Endothelial cell of hepatic sinusoid (primary cell): ENCODE data around the gene HOXB7.

ENCODE experiments used
- in situ Hi-C: cut with HindIII; loops from 2 replicates; pipeline ENCODE4 v1.10.0; 2017; ENCODE audit warnings: low sequenced_read_pairs

HOXB7 gene

GRCh38 chr17:48624544-48625494 is 14.0 kb upstream of the HOXB7 start:
- in situ Hi-C loops, result loop anchor here (5.0 kb wide), 1 partner anchor 92 kb away; no protein-coding TSS in a partner anchor

- in situ Hi-C loops, result loop anchor here (5.0 kb wide), 1 partner anchor 93 kb away; no protein-coding TSS in a partner anchor
Measured at GRCh38 chr17:48624118-48624517, 13.3 kb upstream of the HOXB7 start.

DNA sequence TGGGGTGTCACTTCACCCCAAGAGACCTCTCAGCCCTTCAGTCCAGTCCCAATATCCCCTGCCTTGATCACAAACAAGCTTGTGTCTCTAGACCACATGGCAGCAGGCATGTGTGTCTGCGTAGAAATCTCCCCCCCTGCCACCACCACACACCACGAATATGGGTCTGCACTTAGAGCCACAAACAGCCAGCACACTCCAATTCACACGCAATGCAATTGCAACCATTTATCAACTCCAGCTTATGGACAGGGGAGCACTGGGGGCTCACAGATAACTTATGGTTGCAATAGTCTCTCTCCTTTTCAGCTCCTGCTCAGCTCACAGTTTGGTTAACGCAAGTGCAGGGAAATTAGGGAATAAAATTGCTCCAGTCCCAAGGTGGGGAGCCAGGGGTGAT is 12.8 kb upstream of the HOXB7 start:
- in situ Hi-C loops, result loop anchor here (5.0 kb wide), 1 partner anchor 94 kb away; no protein-coding TSS in a partner anchor

- in situ Hi-C loops, result loop anchor here (5.0 kb wide), 1 partner anchor 94 kb away; no protein-coding TSS in a partner anchor
Measured at GRCh38 chr17:48622857-48623256, 12.0 kb upstream of the HOXB7 start.

GRCh38 chr17:48621410-48622392 is 10.9 kb upstream of the HOXB7 start:
- in situ Hi-C loops, result loop anchor here (5.0 kb wide), 1 partner anchor 96 kb away; no protein-coding TSS in a partner anchor

DNA sequence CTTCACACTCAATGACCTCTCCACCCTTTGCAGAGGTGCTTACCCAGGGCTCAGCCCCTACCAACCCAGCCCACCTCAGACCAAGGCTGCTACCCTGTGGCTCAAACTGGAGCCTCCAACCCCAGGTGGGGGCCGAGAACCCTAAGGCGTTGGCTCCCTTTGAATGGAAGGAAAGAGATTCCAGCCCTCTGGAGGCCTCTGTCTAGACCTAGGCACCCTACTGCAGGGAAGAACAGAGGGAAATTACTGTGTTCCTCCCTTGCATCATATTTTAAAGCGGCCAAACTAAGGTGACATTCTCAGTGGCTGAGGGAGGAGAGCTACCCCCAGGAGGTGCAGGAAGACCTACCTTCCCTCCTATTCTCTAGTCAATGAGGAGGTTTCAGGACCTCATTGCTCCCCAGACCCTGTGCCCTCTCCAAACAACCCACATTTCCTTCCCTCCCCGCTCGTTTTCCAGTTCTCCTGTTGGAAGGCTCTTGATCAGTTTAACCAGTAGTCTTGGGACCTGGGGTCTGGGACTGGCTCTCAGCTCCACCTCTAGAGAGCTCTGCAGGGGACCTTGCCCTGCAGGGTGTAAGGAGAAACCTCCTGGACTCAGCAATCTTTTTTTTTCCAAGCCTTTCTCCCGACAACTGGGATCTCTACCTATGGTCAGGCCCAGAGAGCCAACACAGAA is 9.8 kb upstream of the HOXB7 start:
- in situ Hi-C loops, result loop anchor here (5.0 kb wide), 1 partner anchor 97 kb away; no protein-coding TSS in a partner anchor

DNA sequence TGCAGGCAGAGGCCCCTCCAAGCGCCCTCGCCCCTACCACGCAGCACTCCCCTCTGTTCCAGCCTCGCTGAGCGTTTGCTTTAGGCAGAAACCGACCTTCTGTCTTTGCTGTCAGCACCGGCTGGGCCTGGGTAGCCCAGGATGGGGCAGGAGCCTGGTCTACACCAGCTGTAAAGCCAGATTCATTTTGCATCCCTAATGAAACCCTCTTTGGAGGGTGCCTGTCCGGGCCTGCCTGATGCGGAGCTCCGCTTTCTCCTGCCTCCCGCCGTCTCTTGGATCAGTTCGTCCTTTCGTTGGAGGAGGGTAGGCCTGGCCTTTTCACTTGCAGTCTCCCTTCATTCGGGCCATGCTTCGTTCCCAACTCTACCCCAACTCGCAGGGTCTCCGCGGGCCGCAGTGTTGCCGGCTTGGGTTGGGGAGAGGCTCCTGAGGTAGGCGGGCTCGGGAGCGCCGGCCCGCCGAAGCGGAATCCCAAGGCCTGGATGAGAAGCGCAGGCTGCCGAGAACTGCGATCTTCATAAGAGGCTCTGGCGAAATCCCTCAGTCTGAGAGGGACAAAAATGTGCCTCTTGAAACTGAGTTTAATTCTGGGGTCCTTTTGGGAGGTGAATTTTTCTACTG is 9.1 kb upstream of the HOXB7 start:
- in situ Hi-C loops, result loop anchor here (5.0 kb wide), 1 partner anchor 97 kb away; no protein-coding TSS in a partner anchor

- in situ Hi-C loops, result no loop called here
Measured at GRCh38 chr17:48618256-48618896, 7.6 kb upstream of the HOXB7 start.

GRCh38 chr17:48617471-48618255 is 6.8 kb upstream of the HOXB7 start:
- in situ Hi-C loops, result no loop called here

DNA sequence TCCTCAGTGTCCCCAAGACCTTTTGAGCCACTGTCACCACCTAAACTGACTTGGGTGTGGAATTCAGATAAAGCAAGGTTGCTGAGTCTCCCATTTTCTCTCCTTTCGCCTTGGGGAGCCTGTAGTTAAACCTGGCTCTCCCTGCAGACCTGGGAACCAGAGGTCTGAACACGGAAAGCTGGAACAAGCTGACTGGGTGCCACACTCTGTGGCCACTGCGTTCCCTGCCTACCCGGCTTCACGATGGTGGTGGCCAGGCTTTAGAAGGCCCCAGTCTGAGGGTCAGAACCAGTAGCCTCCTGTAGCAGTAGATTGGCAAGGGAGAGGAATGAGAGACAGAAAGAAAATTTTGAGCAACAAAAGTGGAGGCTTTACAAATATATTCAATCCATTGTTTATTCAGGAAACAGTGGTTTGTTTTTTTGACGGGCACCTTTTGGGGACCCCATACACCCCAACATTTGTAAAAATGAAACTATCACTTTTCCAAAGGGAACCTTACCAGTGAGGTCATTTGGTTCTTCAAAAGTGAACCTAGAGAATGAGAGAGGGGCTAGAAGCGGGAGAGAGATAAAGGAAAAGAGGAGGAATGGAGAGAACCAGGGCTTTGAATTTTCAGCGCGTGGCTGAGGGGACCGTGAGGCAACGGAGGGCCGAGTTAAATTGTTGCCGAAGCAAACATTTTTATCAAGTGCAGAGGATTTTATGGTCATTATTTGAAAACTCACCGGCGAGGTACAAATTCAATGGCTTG is 6.1 kb upstream of the HOXB7 start:
- in situ Hi-C loops, result no loop called here

GRCh38 chr17:48615963-48616716 is 5.3 kb upstream of the HOXB7 start:
- in situ Hi-C loops, result no loop called here

DNA sequence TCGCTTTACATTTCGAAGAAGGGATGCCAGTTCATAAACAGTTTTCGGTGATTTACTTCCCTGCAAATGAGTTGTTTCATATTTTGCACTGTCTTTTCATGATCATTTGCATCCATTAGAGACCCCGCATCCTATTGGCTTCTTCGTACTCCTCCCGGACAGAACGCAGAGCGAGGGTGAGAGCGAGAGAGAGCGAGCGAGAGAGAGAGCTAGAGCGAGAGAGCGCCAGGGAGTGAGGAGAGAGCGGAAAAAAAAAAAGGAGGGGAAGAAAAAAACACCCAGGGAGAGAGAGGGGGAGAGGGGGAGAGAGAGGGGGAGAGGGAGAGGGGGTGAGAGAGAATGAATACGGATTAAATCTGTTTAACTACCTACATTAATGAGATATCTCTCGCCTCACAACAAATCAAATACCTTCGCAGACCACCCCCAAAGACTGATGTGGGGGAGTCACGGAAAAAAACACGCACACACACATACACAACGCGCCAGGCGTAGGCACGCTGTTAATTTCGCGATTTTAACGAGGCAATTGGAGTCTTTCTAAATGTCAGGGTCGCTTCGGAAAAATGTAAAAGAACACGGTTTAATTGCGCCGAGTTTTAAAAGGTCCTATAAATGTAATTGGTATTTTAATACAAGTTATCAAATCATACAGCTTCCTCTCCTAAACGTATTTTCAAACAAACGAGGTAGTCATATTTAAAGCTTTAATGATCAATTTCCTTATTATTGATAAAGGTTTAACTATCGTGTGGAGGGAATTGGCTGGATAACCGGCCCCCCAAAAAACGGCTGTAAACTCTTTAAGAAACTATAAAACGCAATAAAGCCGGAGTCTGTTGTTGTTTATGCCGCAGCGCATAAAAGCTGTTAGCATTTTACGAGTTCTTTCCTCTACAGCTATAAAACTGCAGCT is 4.5 kb upstream of the HOXB7 start, which contains the start of gene HOXB8:
Gene HOXB8, minus strand, starts transcription at position 246 of the 916 bp plus-strand sequence. CDS start 588 bp downstream, outside the sequence.
- in situ Hi-C loops, result no loop called here

DNA sequence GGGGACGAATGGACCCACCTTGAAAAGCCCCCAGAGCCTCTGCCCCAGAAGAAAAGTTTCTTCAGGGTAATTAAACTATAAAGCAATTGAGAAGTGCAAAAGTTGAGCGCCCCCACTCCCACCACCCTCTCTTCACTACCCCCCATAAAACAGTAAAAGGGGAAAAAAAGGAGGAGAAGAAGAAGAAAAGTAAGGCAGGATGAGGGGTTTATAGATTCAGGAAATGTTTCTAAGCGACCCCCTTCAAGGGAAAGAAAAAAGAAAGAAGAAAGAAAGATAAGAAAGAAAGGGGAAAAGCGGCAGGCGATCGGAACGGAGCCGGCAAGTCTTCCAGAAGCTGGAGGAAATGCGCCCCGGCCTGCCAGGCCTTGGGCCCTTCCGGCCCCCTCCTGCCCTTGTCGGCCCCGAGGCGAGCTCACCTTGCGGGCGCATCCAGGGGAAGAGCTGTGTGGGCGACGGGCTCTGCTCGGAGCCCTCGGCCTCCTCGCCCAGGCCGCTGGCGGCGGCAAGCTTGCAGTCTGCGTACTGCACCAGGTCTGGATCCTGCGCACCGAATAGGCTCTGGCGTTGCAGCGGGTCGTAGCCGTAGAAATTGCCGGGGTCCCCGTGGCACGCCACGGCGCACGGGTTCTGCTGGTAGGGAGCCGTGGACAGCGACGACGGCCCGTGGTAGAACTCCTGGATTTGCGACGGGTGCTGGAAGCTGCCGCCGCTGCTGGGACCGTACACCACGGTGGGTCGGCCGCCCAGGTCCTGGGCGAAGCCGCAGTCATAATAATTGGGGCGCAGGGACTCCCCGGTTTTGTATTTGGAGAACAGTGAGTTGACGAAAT is 3.3 kb upstream of the HOXB7 start:
- in situ Hi-C loops, result no loop called here

GRCh38 chr17:48612854-48613691 is 2.3 kb upstream of the HOXB7 start:
- in situ Hi-C loops, result no loop called here
